OCI-LY1 (cell line): ENCODE results near the gene MYEF2.

Experiments used
- H2AFZ ChIP-seq: fragments of 200-600 bp; sonication (generic), shearing (Covaris generic); 2 replicates; pipeline ENCODE4 v1.6.0; 2014; ENCODE audit warnings: antibody characterized with exemption, mild to moderate bottlenecking, low read length
- H3F3A ChIP-seq: fragments of 200-600 bp; sonication (generic), shearing (Covaris generic); 2 replicates; pipeline ENCODE4 v1.6.0; 2014; ENCODE audit warnings: mild to moderate bottlenecking, antibody characterized with exemption, low read length, moderate library complexity; ENCODE audit not compliant: insufficient read depth
- H3K27ac ChIP-seq: fragments of 200-600 bp; sonication (generic); 2 replicates; pipeline ENCODE4 v1.5.1; 2014; ENCODE audit warnings: low read length, mixed run types, mild to moderate bottlenecking, low read depth; ENCODE audit not compliant: poor library complexity, severe bottlenecking
- H3K27me3 ChIP-seq: fragments of 200-600 bp; sonication (generic); 2 replicates; pipeline ENCODE4 v1.6.0; 2014; ENCODE audit warnings: antibody characterized with exemption, mild to moderate bottlenecking, low read length, moderate library complexity; ENCODE audit not compliant: insufficient read depth
- H3K36me3 ChIP-seq: fragments of 200-600 bp; sonication (generic); 2 replicates; pipeline ENCODE4 v1.6.1; 2014; ENCODE audit warnings: mild to moderate bottlenecking, antibody characterized with exemption, low read length, moderate library complexity, mixed read lengths; ENCODE audit not compliant: insufficient read depth
- H3K4me1 ChIP-seq: fragments of 200-600 bp; sonication (generic); 2 replicates; pipeline ENCODE4 v1.5.1; 2014; ENCODE audit warnings: mild to moderate bottlenecking, low read length, moderate library complexity; ENCODE audit not compliant: insufficient read depth, severe bottlenecking
- H3K4me2 ChIP-seq: fragments of 200-600 bp; sonication (generic), shearing (Covaris generic); 2 replicates; pipeline ENCODE4 v1.6.1; 2014; ENCODE audit warnings: low read length
- H3K4me3 ChIP-seq: fragments of 200-600 bp; sonication (generic); 2 replicates; pipeline ENCODE4 v1.5.1; 2014; ENCODE audit warnings: low read length, low read depth, mild to moderate bottlenecking, mixed read lengths; ENCODE audit not compliant: poor library complexity, severe bottlenecking
- H3K79me2 ChIP-seq: fragments of 200-600 bp; shearing (Covaris generic); 2 replicates; pipeline ENCODE4 v1.6.1; 2016; ENCODE audit warnings: mixed run types, low read length, mixed read lengths; ENCODE audit not compliant: insufficient read depth
- H3K9ac ChIP-seq: fragments of 200-600 bp; sonication (generic), shearing (Covaris generic); 2 replicates; pipeline ENCODE4 v1.6.1; 2014; ENCODE audit warnings: mild to moderate bottlenecking, low read length, mixed read lengths
- H3K9me2 ChIP-seq: fragments of 200-600 bp; sonication (generic), shearing (Covaris generic); 2 replicates; pipeline ENCODE4 v1.6.1; 2014; ENCODE audit warnings: low read depth, mild to moderate bottlenecking, low read length, mixed read lengths
- H3K9me3 ChIP-seq: fragments of 200-600 bp; shearing (Covaris generic); 2 replicates; pipeline ENCODE4 v1.6.1; 2014; ENCODE audit warnings: low read length, mixed read lengths
- H4K20me1 ChIP-seq: fragments of 200-600 bp; sonication (generic), shearing (Covaris generic); 2 replicates; pipeline ENCODE4 v1.6.0; 2016; ENCODE audit warnings: mild to moderate bottlenecking, low read length; ENCODE audit not compliant: insufficient read depth
- CTCF ChIP-seq: fragments of 200-600 bp; sonication (generic), shearing (Covaris generic); IDR thresholded peaks from 2 replicates; pipeline ENCODE4 v1.5.1; 2017; ENCODE audit warnings: mild to moderate bottlenecking, antibody characterized with exemption, low read length, moderate library complexity, mixed read lengths
- EZH2 ChIP-seq: fragments of 200-600 bp; sonication (generic), shearing (Covaris generic); IDR thresholded peaks from 2 replicates; pipeline ENCODE4 v1.8.0; 2017; ENCODE audit warnings: borderline replicate concordance, mixed run types, mild to moderate bottlenecking, antibody characterized with exemption, low read length, moderate library complexity, mixed read lengths

MYEF2 gene

GRCh38 chr15:48147358-48147757, 30.7 kb downstream of the MYEF2 start:
- Histone ChIP-seq H3K4me3 (no peak overlapping the region), H3K36me3 (peaks cover 15% of the 10 kb centered on the region; the same call in 1 of the 2 replicates), H3K79me2 (no peaks in the 10 kb centered on the region), H4K20me1 (no peaks in the 10 kb centered on the region), H3K9ac (no peak overlapping the region), H3F3A (no peaks in the 10 kb centered on the region), H3K9me2 (no peaks in the 10 kb centered on the region), H3K9me3 (no peaks in the 10 kb centered on the region), H2AFZ (no peak overlapping the region), H3K27me3 (no peaks in the 10 kb centered on the region), H3K4me1 (no peaks in the 10 kb centered on the region), H3K27ac (no peak overlapping the region), H3K4me2 (no peak overlapping the region)
- TF ChIP-seq EZH2 = no peak
- no peak for TF ChIP-seq CTCF

DNA sequence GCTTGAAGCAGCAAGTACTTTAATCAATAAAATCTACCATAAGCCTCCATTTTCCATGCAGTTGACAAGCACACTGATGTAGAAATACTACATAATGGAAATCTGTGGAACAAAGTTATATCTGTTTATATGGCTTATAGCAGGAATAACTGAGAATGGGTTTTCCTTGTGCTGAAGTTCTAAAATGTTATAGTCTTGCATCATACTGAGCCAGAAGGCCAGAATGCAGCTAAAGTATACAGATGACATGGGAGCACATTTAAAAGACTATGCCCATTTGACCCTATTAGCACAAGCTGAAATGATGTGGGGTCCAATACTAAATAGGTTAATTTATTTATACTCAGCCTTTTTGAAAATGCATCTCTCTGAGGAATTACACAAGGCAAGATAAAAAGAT, 32.2 kb downstream of the MYEF2 start:
- H3K4me2 ChIP-seq = no peak overlapping the region
- TF ChIP-seq EZH2 (no peak), CTCF (no peak)
- no peak overlapping the region for H3K9ac ChIP-seq
- H3K27me3 ChIP-seq = no peaks in the 10 kb centered on the region
- no peaks in the 10 kb centered on the region for H3K9me2 ChIP-seq
- H3K36me3 ChIP-seq = peaks cover 11% of the 10 kb centered on the region; the same call in 1 of the 2 replicates
- no peak overlapping the region for H3K4me3 ChIP-seq
- H3F3A ChIP-seq = no peaks in the 10 kb centered on the region
- H4K20me1 ChIP-seq = no peaks in the 10 kb centered on the region
- H2AFZ ChIP-seq = no peak overlapping the region
- H3K4me1 ChIP-seq = no peaks in the 10 kb centered on the region
- H3K27ac ChIP-seq = no peak overlapping the region
- no peaks in the 10 kb centered on the region for H3K79me2 ChIP-seq
- no peaks in the 10 kb centered on the region for H3K9me3 ChIP-seq

DNA sequence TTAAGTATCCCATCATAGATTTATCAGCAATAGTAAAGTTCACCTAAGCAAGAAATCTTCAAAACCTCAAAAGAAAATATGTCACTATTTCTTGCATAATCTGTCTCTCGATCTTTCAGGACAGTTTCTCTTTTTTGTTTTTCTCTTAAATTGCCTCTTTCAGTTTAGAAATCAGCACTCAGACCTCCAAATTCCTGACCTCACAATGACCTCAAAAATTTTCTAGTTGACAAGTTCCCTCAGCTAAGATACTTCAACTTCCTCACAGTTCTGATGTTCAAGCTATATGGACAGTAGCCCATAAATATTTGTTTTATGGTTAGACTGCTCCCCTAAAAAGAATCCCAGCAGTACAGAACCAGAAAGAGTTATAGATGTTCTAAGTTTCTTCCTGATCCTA, 33.2 kb downstream of the MYEF2 start:
- Histone ChIP-seq H3K9me2 (no peaks in the 10 kb centered on the region), H3K9me3 (no peaks in the 10 kb centered on the region), H3K9ac (no peak overlapping the region), H3K27ac (no peak overlapping the region), H3K36me3 (peaks cover 11% of the 10 kb centered on the region; the same call in 1 of the 2 replicates), H4K20me1 (no peaks in the 10 kb centered on the region), H3F3A (no peaks in the 10 kb centered on the region), H3K79me2 (no peaks in the 10 kb centered on the region), H3K4me3 (no peak overlapping the region), H3K27me3 (no peaks in the 10 kb centered on the region), H3K4me2 (no peak overlapping the region), H2AFZ (no peak overlapping the region), H3K4me1 (no peaks in the 10 kb centered on the region)
- TF ChIP-seq EZH2 (no peak), CTCF (no peak)
